Panc1 (cell line): Measurements from ENCODE around the gene THADA. TPM values are rescaled to one million over a fixed set of nuclear protein-coding genes. Genes with fewer than 3 reads are reported as not detected.

Experiments used
- ATAC-seq: fragments of 200-7000 bp; cut with Tn5 transposase; 2 replicates; pipeline ENCODE4 v1.9.1; 2020; ENCODE audit warnings: mild to moderate bottlenecking, moderate library complexity
- BruUV-seq: library from RNA; stranded (reverse); fragments of 400-500 nt; replicated peaks from 2 replicates; lab custom pipeline; 2021; lab: Mats Ljungman, UMichigan
- CTCF ChIA-PET: fragments of 300-600 bp; sonication (Branson Sonifier 250); formaldehyde crosslinking; loops from one replicate; lab custom pipeline; 2022; ENCODE audit warnings: antibody characterized with exemption; lab: Charles Lee
- POLR2A ChIA-PET: fragments of 300-600 bp; sonication (Branson Sonifier 250); formaldehyde crosslinking; loops from one replicate; lab custom pipeline; 2022; ENCODE audit warnings: antibody characterized with exemption; lab: Charles Lee
- DNase-seq: peaks from one replicate; pipeline ENCODE4 v3.0.0-alpha.2; 2010; ENCODE audit warnings: low read depth, low spot score
- H3K27ac ChIP-seq: 2 replicates; pipeline ENCODE4 v1.5.1; 2011; ENCODE audit warnings: mild to moderate bottlenecking, low read length, inconsistent platforms
- H3K27me3 ChIP-seq: fragments of 200-500 bp; sonication (Bioruptor generic); 2 replicates; pipeline ENCODE4 v1.6.0; 2014; ENCODE audit warnings: low read length, inconsistent platforms; ENCODE audit not compliant: control insufficient read depth, insufficient read depth
- H3K36me3 ChIP-seq: fragments of 200-500 bp; sonication (Bioruptor generic); 2 replicates; pipeline ENCODE4 v1.5.1; 2014; ENCODE audit warnings: inconsistent platforms, mild to moderate bottlenecking, low read length, moderate library complexity; ENCODE audit not compliant: control insufficient read depth, insufficient read depth
- H3K4me1 ChIP-seq: 2 replicates; pipeline ENCODE4 v1.5.1; 2011; ENCODE audit warnings: inconsistent platforms, mild to moderate bottlenecking, low read length, moderate library complexity; ENCODE audit not compliant: control insufficient read depth, insufficient read depth
- H3K4me3 ChIP-seq, 2 experiments: 2 replicates each; pipeline ENCODE4 v1.5.1; 2011 to 2012; ENCODE audit warnings: low read depth in 2 of 2, low read length in 2 of 2, mild to moderate bottlenecking in 2 of 2, inconsistent platforms in 1 of 2, moderate library complexity in 1 of 2
- H3K9me3 ChIP-seq: fragments of 200-500 bp; sonication (Bioruptor generic); 2 replicates; pipeline ENCODE4 v1.5.1; 2014; ENCODE audit warnings: low read depth, mild to moderate bottlenecking, inconsistent platforms, low read length, moderate library complexity; ENCODE audit not compliant: control insufficient read depth, insufficient read depth
- POLR2AphosphoS5 ChIP-seq: IDR thresholded peaks from 2 replicates; pipeline ENCODE4 v1.6.1; 2012; ENCODE audit warnings: mild to moderate bottlenecking, low read depth, low read length, moderate library complexity
- SIN3A ChIP-seq: IDR thresholded peaks from 2 replicates; pipeline ENCODE4 v1.6.1; 2012; ENCODE audit warnings: low read depth, mild to moderate bottlenecking, low read length, moderate library complexity, borderline replicate concordance; ENCODE audit not compliant: insufficient read depth
- TCF7L2 ChIP-seq: IDR thresholded peaks from 2 replicates; pipeline ENCODE4 v1.6.1; 2011; ENCODE audit warnings: mild to moderate bottlenecking, low read depth, low read length, inconsistent platforms
- in situ Hi-C: cut with HindIII; loops from 2 replicates; pipeline ENCODE4 v1.10.0; 2016; ENCODE audit warnings: low sequenced_read_pairs, low pct_unique_long_range_greater_than_20kb
- intact Hi-C: fragments of 100-400 bp; cut with micrococcal nuclease; formaldehyde crosslinking; loops from one replicate; pipeline ENCODE4 v1.10.0; 2022; ENCODE audit not compliant: unreplicated experiment
- total RNA-seq: library from RNA; stranded (reverse); gene quantifications from one replicate; pipeline ENCODE4 v1.2.1, GENCODE V29; 2021; ENCODE audit not compliant: unreplicated experiment
- TF ChIP-seq, protein P1 (sequence below), 2 experiments: IDR thresholded peaks; 2 replicates each; pipeline ENCODE4 v1.6.1; 2011 to 2012; ENCODE audit warnings: low read depth in 2 of 2, control low read depth in 1 of 2, low read length in 1 of 2, mild to moderate bottlenecking in 1 of 2, moderate library complexity in 1 of 2; ENCODE audit not compliant: insufficient read depth in 1 of 2
- TF ChIP-seq, protein P2 (sequence below): fragments of 450-650 bp; IDR thresholded peaks from 2 replicates; pipeline ENCODE4 v1.5.1; 2017; ENCODE audit warnings: mild to moderate bottlenecking

Gene THADA
- total RNA-seq, 1 experiment from 2014 or later, result 37.2 TPM

DNA sequence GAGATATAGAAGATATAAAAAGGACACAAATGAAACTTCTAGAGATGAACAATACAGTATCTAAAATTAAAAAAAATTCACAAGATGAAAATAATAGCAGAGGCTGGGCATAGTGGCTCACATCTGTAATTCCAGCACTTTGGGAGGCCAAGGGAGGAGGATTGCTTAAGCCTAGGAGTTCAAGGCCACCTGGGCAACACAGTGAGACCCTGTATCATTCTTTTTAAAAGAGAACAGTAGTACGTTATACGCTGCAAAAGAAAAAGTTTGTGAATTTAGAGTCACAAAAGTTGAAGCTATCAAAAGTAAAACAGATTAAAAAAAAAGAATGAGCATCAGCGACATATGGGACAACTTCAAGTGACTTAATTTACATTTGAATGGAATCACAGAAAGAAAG lies 287.9 kb downstream of the THADA start:
- TF ChIP-seq POLR2AphosphoS5 (no peak), TCF7L2 (no peak), SIN3A (no peak)
- TF ChIP-seq, protein P1, sequence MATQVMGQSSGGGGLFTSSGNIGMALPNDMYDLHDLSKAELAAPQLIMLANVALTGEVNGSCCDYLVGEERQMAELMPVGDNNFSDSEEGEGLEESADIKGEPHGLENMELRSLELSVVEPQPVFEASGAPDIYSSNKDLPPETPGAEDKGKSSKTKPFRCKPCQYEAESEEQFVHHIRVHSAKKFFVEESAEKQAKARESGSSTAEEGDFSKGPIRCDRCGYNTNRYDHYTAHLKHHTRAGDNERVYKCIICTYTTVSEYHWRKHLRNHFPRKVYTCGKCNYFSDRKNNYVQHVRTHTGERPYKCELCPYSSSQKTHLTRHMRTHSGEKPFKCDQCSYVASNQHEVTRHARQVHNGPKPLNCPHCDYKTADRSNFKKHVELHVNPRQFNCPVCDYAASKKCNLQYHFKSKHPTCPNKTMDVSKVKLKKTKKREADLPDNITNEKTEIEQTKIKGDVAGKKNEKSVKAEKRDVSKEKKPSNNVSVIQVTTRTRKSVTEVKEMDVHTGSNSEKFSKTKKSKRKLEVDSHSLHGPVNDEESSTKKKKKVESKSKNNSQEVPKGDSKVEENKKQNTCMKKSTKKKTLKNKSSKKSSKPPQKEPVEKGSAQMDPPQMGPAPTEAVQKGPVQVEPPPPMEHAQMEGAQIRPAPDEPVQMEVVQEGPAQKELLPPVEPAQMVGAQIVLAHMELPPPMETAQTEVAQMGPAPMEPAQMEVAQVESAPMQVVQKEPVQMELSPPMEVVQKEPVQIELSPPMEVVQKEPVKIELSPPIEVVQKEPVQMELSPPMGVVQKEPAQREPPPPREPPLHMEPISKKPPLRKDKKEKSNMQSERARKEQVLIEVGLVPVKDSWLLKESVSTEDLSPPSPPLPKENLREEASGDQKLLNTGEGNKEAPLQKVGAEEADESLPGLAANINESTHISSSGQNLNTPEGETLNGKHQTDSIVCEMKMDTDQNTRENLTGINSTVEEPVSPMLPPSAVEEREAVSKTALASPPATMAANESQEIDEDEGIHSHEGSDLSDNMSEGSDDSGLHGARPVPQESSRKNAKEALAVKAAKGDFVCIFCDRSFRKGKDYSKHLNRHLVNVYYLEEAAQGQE (IDR thresholded peaks at IDR 0.05; ENCODE audit: insufficient read depth in 1 of 2, low read depth in 2 of 2, low read length in 1 of 2), result no peak
- TF ChIP-seq, protein P2, sequence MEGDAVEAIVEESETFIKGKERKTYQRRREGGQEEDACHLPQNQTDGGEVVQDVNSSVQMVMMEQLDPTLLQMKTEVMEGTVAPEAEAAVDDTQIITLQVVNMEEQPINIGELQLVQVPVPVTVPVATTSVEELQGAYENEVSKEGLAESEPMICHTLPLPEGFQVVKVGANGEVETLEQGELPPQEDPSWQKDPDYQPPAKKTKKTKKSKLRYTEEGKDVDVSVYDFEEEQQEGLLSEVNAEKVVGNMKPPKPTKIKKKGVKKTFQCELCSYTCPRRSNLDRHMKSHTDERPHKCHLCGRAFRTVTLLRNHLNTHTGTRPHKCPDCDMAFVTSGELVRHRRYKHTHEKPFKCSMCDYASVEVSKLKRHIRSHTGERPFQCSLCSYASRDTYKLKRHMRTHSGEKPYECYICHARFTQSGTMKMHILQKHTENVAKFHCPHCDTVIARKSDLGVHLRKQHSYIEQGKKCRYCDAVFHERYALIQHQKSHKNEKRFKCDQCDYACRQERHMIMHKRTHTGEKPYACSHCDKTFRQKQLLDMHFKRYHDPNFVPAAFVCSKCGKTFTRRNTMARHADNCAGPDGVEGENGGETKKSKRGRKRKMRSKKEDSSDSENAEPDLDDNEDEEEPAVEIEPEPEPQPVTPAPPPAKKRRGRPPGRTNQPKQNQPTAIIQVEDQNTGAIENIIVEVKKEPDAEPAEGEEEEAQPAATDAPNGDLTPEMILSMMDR, result no peak

DNA sequence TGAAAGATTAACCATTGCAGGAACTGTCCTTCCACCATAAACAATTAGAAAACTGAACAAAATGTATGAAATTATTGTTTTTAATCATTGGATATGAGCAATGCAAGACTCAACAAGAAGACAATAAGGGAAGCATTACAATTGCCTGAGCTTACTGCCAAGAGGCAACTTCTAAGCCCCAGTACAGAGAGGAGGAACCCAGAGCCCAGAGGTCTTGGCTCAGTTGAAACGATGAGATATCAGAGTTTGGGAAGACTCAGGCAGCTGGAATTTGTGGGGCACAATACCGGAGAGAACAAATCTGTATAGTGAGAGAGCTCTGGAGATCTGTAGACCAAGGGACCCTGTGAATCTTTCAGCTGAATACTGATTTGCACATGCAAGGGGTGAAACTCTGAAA lies 288.8 kb downstream of the THADA start:
- H3K36me3 ChIP-seq, result no peaks in the 10 kb centered on the region
- TF ChIP-seq SIN3A (no peak), POLR2AphosphoS5 (no peak), TCF7L2 (no peak)
- TF ChIP-seq, protein P2, result no peak
- TF ChIP-seq, protein P1 (IDR thresholded peaks at IDR 0.05; ENCODE audit: insufficient read depth in 1 of 2, low read depth in 2 of 2, low read length in 1 of 2), result no peak
- POLR2A ChIA-PET, result no interaction called here

More for the DNA sequence above, 287.9 kb downstream of the THADA start:
- no TSS peak for BruUV-seq
- intact Hi-C loops (no loop called here), in situ Hi-C loops (no loop called here)
- Histone ChIP-seq H3K36me3 (no peaks in the 10 kb centered on the region), H3K4me1 (peaks cover 15% of the 10 kb centered on the region), H3K4me3 (no peak overlapping the region), H3K27me3 (no peaks in the 10 kb centered on the region), H3K27ac (no peak overlapping the region), H3K9me3 (no peaks in the 10 kb centered on the region)
- POLR2A ChIA-PET, result no interaction called here
- CTCF ChIA-PET, result no interaction called here
- no peak for ATAC-seq
- DNase-seq, result no peak

More for the DNA sequence above, 288.8 kb downstream of the THADA start:
- Histone ChIP-seq H3K9me3 (no peaks in the 10 kb centered on the region), H3K4me1 (peaks cover 5% of the 10 kb centered on the region), H3K27ac (no peak overlapping the region), H3K27me3 (no peaks in the 10 kb centered on the region), H3K4me3 (no peak overlapping the region)
- ATAC-seq (no peak), DNase-seq (no peak)
- BruUV-seq, result no TSS peak
- CTCF ChIA-PET, result interaction anchor here (0.7 kb wide), 1 partner anchor 282 kb away, joined by 4 read pairs; no protein-coding TSS in a partner anchor
- in situ Hi-C loops, result no loop called here
- intact Hi-C loops, result no loop called here
